ENCODE measurements around the gene ROBO1.

Gene ROBO1

DNA sequence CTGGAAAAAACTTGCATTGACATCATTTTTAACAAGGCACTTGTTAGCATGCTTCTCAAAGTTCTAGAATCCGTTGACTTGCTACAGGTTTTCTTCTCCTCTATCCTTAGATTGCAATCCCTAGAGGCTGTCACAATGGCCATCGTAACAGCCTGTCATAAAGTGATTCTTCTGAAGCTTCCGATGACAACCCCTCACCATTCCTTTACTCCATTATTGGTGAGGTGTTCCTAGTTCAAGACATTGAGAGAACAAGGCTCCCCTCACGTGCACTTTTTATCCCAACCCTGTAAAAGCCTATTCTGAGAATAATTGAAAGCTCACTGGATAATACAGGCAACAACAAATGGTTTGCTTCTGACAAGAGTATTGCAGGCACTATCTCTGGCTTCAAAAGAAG lies 131.4 kb downstream of the ROBO1 start:
- H2AFZ ChIP-seq (ENCODE audit: low read length) = no peak overlapping the region
- H3K9ac ChIP-seq (ENCODE audit: low read length) = no peak overlapping the region
- TF ChIP-seq EZH2phosphoT487 (IDR thresholded peaks at IDR 0.05; ENCODE audit: low read length) (no peak), EZH2 (optimal IDR thresholded peaks at IDR 0.05; ENCODE audit: low read depth, low read length) (no peak)
- TF ChIP-seq, protein P1, sequence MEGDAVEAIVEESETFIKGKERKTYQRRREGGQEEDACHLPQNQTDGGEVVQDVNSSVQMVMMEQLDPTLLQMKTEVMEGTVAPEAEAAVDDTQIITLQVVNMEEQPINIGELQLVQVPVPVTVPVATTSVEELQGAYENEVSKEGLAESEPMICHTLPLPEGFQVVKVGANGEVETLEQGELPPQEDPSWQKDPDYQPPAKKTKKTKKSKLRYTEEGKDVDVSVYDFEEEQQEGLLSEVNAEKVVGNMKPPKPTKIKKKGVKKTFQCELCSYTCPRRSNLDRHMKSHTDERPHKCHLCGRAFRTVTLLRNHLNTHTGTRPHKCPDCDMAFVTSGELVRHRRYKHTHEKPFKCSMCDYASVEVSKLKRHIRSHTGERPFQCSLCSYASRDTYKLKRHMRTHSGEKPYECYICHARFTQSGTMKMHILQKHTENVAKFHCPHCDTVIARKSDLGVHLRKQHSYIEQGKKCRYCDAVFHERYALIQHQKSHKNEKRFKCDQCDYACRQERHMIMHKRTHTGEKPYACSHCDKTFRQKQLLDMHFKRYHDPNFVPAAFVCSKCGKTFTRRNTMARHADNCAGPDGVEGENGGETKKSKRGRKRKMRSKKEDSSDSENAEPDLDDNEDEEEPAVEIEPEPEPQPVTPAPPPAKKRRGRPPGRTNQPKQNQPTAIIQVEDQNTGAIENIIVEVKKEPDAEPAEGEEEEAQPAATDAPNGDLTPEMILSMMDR (IDR thresholded peaks at IDR 0.05; ENCODE audit: low read length) = no peak

DNA sequence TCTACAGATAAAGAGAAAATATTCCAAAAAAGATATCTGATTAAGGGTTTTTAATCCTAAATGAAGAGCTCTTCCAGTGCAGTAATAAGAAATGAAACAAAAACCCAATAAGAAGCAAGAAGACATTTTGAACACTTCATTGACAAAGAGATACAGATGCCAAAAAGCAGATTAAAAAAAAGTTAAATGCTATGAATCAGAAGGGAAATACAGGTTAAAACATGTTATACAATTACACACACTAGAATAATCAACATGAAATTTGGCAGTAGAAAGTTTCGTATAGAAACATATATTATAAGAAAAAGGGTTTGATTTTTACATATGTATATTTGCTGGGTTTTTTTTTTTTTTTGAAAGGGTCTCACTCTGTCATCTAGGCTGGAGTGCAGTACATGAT lies 135.0 kb downstream of the ROBO1 start:
- no peak for DNase-seq
- TF ChIP-seq, protein P1 (IDR thresholded peaks at IDR 0.05; ENCODE audit: low read length) = no peak
- no peak for TF ChIP-seq EZH2phosphoT487 (IDR thresholded peaks at IDR 0.05; ENCODE audit: low read length)
- TF ChIP-seq EZH2 (optimal IDR thresholded peaks at IDR 0.05; ENCODE audit: low read depth, low read length) = no peak
- Histone ChIP-seq H3K27ac (ENCODE audit: low read length) (no peak overlapping the region), H3K4me1 (ENCODE audit: low read length) (no peaks in the 10 kb centered on the region), H3K4me2 (ENCODE audit: low read depth, low read length) (no peak overlapping the region), H2AFZ (ENCODE audit: low read length) (no peak overlapping the region), H3K4me3 (ENCODE audit: low read length) (no peak overlapping the region), H3K9ac (ENCODE audit: low read length) (no peak overlapping the region), H3K9me3 (replicated peaks; ENCODE audit: insufficient read depth, low read length) (no peaks in the 10 kb centered on the region), H3K9me2 (replicated peaks; ENCODE audit: insufficient read depth, low read length) (no peaks in the 10 kb centered on the region), H4K20me1 (ENCODE audit: insufficient read depth, low read length) (no peaks in the 10 kb centered on the region), H3K79me2 (ENCODE audit: low read length) (no peaks in the 10 kb centered on the region), H3K27me3 (replicated peaks; ENCODE audit: insufficient read depth, low read length) (no peaks in the 10 kb centered on the region), H3F3A (ENCODE audit: insufficient read depth, low read length) (no peaks in the 10 kb centered on the region), H3K36me3 (replicated peaks; ENCODE audit: insufficient read depth, low read length) (no peaks in the 10 kb centered on the region)

More for the DNA sequence above, 131.4 kb downstream of the ROBO1 start:
- H3K9me2 ChIP-seq (replicated peaks; ENCODE audit: insufficient read depth, low read length) = no peaks in the 10 kb centered on the region
- H3F3A ChIP-seq (ENCODE audit: insufficient read depth, low read length) = no peaks in the 10 kb centered on the region
- no peaks in the 10 kb centered on the region for H4K20me1 ChIP-seq (ENCODE audit: insufficient read depth, low read length)
- no peaks in the 10 kb centered on the region for H3K79me2 ChIP-seq (ENCODE audit: low read length)
- no peaks in the 10 kb centered on the region for H3K27me3 ChIP-seq (replicated peaks; ENCODE audit: insufficient read depth, low read length)
- no peaks in the 10 kb centered on the region for H3K9me3 ChIP-seq (replicated peaks; ENCODE audit: insufficient read depth, low read length)
- H3K4me1 ChIP-seq (ENCODE audit: low read length) = no peaks in the 10 kb centered on the region
- no peak for DNase-seq
- H3K4me3 ChIP-seq (ENCODE audit: low read length) = no peak overlapping the region
- no peak overlapping the region for H3K4me2 ChIP-seq (ENCODE audit: low read depth, low read length)
- no peak overlapping the region for H3K27ac ChIP-seq (ENCODE audit: low read length)
- no peaks in the 10 kb centered on the region for H3K36me3 ChIP-seq (replicated peaks; ENCODE audit: insufficient read depth, low read length)

DNA sequence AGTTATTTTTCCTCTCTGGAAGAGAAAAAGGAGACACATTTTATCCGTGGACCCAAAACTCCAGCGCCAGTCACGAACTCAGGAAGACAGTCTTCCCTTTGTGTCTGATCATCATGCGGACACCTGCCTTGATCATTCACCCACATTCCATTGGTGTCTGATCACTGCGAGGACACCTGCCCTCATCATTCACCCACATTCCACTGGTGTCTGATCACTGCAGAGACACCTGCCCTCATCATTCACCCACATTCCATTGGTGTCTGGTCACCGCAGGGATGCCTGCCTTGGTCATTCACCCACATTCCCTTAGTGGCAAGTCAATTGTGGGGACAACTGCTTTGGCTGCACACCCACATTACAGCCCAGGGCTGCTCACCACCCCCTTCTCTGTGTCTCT lies 148.9 kb downstream of the ROBO1 start:
- no peak for DNase-seq
- no peaks in the 10 kb centered on the region for H4K20me1 ChIP-seq (ENCODE audit: insufficient read depth, low read length)
- no peaks in the 10 kb centered on the region for H3K27me3 ChIP-seq (replicated peaks; ENCODE audit: insufficient read depth, low read length)
- H3K27ac ChIP-seq (ENCODE audit: low read length) = no peak overlapping the region
- no peak overlapping the region for H3K4me2 ChIP-seq (ENCODE audit: low read depth, low read length)
- no peaks in the 10 kb centered on the region for H3K79me2 ChIP-seq (ENCODE audit: low read length)
- no peaks in the 10 kb centered on the region for H3F3A ChIP-seq (ENCODE audit: insufficient read depth, low read length)
- H3K9me2 ChIP-seq (replicated peaks; ENCODE audit: insufficient read depth, low read length) = no peaks in the 10 kb centered on the region
- H3K4me1 ChIP-seq (ENCODE audit: low read length) = no peaks in the 10 kb centered on the region
- H3K9ac ChIP-seq (ENCODE audit: low read length) = no peak overlapping the region
- H3K9me3 ChIP-seq (replicated peaks; ENCODE audit: insufficient read depth, low read length) = no peaks in the 10 kb centered on the region
- TF ChIP-seq, protein P1 (IDR thresholded peaks at IDR 0.05; ENCODE audit: low read length) = no peak
- TF ChIP-seq EZH2phosphoT487 (IDR thresholded peaks at IDR 0.05; ENCODE audit: low read length) (no peak), EZH2 (optimal IDR thresholded peaks at IDR 0.05; ENCODE audit: low read depth, low read length) (no peak)
- H3K4me3 ChIP-seq (ENCODE audit: low read length) = no peak overlapping the region
- H3K36me3 ChIP-seq (replicated peaks; ENCODE audit: insufficient read depth, low read length) = no peaks in the 10 kb centered on the region
- H2AFZ ChIP-seq (ENCODE audit: low read length) = no peak overlapping the region

Data from MM.1S (cell line).